Measurements from ENCODE around the gene C1orf21. TPM values are rescaled to one million over a fixed set of nuclear protein-coding genes. Genes with fewer than 3 reads are reported as not detected.

The C1orf21 gene
- total RNA-seq, 4 donors from 2014 or later: 24.0 to 43.0 (median 40.3) TPM

DNA sequence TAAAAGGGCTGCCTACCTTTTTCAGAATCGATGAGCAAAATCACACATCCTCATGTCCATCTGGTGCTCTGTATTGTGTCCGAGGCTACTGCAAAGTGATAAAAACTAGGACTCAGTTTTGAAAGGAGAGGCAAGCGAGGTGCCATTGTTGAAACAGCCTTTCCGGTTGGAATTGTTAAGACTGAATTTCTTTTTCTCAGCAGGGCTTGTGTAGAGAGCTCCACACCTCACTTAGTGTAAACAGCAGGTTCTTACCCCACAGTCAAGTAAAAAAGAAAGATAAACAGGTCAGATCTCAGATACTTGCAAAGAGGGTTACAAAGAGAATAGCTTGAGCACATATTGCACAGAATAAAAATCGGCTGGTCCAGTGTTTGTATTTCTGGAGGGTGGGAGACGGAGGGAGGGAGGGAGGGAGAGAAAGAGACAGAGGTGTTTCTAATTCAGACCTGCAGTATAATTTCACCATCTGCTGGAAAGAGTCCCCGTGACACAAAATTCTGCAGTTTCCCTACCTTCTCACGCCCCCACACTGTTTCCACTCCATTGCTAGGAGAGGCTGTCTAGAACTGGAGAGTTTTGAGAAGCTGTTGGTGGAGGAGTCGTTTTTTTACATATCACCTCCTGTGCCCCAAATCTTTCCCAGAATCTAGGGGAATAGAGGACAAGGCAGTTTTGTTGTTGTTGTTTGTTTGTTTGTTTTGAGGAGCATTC is 285.3 kb downstream of the C1orf21 start:
- DNase-seq (ENCODE audit: low spot score): no peak
- no peak for ATAC-seq (ENCODE audit: low FRiP score)

GRCh38 chr1:184673305-184673704 is 286.5 kb downstream of the C1orf21 start:
- no peak for DNase-seq (ENCODE audit: low spot score)
- ATAC-seq (ENCODE audit: low FRiP score): no peak
- TF ChIP-seq CTCF (IDR thresholded peaks at IDR 0.05): no peak

More for the DNA sequence above, 285.3 kb downstream of the C1orf21 start:
- no peak for TF ChIP-seq CTCF (IDR thresholded peaks at IDR 0.05)

- no peak for TF ChIP-seq CTCF (IDR thresholded peaks at IDR 0.05)
- DNase-seq (ENCODE audit: low spot score): no peak
- no peak for ATAC-seq (ENCODE audit: low FRiP score)
Measured at GRCh38 chr1:184677344-184677743, 290.5 kb downstream of the C1orf21 start.

Measured in omental fat pad (tissue), 4 donors.